ENCODE data around the gene GJA5. TPM values are rescaled to one million over a fixed set of nuclear protein-coding genes. Genes with fewer than 3 reads are reported as not detected.

GJA5 gene
- total RNA-seq (2014; rRNA removed; shearing (Covaris generic); ENCODE audit: low replicate concordance): not detected in 2 replicates

- Histone ChIP-seq H3K9me3 (no peaks in the 10 kb centered on the region), H3K27me3 (no peaks in the 10 kb centered on the region), H3K4me3 (no peak within 1 kb of the TSS), H3K36me3 (no peaks in the 10 kb centered on the region)
- no peak for DNase-seq
These were observed at the start of gene GJA5 for GRCh38 chr1:147760481-147761260. Gene GJA5, minus strand, starts transcription at chr1:147760602. Its CDS starts 1,364 bp downstream, at chr1:147759238.

- no peak for DNase-seq
- Histone ChIP-seq H3K36me3 (no peaks in the 10 kb centered on the region), H3K9me3 (no peaks in the 10 kb centered on the region), H3K27me3 (no peaks in the 10 kb centered on the region), H3K4me3 (no peak overlapping the region)
These were observed 48.8 kb upstream of the GJA5 start for GRCh38 chr1:147809236-147809635.

- H3K36me3 ChIP-seq: no peaks in the 10 kb centered on the region
- H3K4me3 ChIP-seq: no peak overlapping the region
- no peaks in the 10 kb centered on the region for H3K27me3 ChIP-seq
- no peaks in the 10 kb centered on the region for H3K9me3 ChIP-seq
- peak; percentile 3 for DNase-seq
These were observed 47.6 kb upstream of the GJA5 start for GRCh38 chr1:147808025-147808424.

- Histone ChIP-seq H3K9me3 (no peaks in the 10 kb centered on the region), H3K4me3 (no peak overlapping the region), H3K27me3 (no peaks in the 10 kb centered on the region), H3K36me3 (no peaks in the 10 kb centered on the region)
- no peak for DNase-seq
These were observed 47.0 kb upstream of the GJA5 start for GRCh38 chr1:147807405-147807804.

- H3K9me3 ChIP-seq: no peaks in the 10 kb centered on the region
- no peak for DNase-seq
- H3K27me3 ChIP-seq: no peaks in the 10 kb centered on the region
- H3K36me3 ChIP-seq: no peaks in the 10 kb centered on the region
- H3K4me3 ChIP-seq: no peak overlapping the region
These were observed 44.7 kb upstream of the GJA5 start for GRCh38 chr1:147804942-147805723.

GRCh38 chr1:147800804-147801203 is 40.4 kb upstream of the GJA5 start:
- Histone ChIP-seq H3K4me3 (no peak overlapping the region), H3K36me3 (no peaks in the 10 kb centered on the region)
- no peak for DNase-seq

GRCh38 chr1:147798731-147799130 is 38.3 kb upstream of the GJA5 start:
- Histone ChIP-seq H3K27me3 (peaks cover 3% of the 10 kb centered on the region), H3K9me3 (no peaks in the 10 kb centered on the region), H3K4me3 (no peak overlapping the region), H3K36me3 (no peaks in the 10 kb centered on the region)
- DNase-seq: no peak

More at GRCh38 chr1:147800804-147801203, 40.4 kb upstream of the GJA5 start:
- no peaks in the 10 kb centered on the region for H3K27me3 ChIP-seq
- H3K9me3 ChIP-seq: no peaks in the 10 kb centered on the region

- Histone ChIP-seq H3K9me3 (no peaks in the 10 kb centered on the region), H3K27me3 (peaks cover 3% of the 10 kb centered on the region), H3K4me3 (no peak overlapping the region)
These were observed 34.2 kb upstream of the GJA5 start for GRCh38 chr1:147794570-147794969.

GRCh38 chr1:147791876-147792275 is 31.5 kb upstream of the GJA5 start:
- Histone ChIP-seq H3K9me3 (no peaks in the 10 kb centered on the region), H3K36me3 (no peaks in the 10 kb centered on the region), H3K27me3 (peaks cover 3% of the 10 kb centered on the region), H3K4me3 (no peak overlapping the region)
- no peak for DNase-seq

More at GRCh38 chr1:147794570-147794969, 34.2 kb upstream of the GJA5 start:
- no peak for DNase-seq
- H3K36me3 ChIP-seq: no peaks in the 10 kb centered on the region

- no peaks in the 10 kb centered on the region for H3K9me3 ChIP-seq
- H3K4me3 ChIP-seq: no peak overlapping the region
- no peak for DNase-seq
- H3K27me3 ChIP-seq: no peaks in the 10 kb centered on the region; the same call in 1 of the 2 replicates
- no peaks in the 10 kb centered on the region for H3K36me3 ChIP-seq
These were observed 27.4 kb upstream of the GJA5 start for GRCh38 chr1:147787765-147788164.

GRCh38 chr1:147786536-147786935 is 26.1 kb upstream of the GJA5 start:
- Histone ChIP-seq H3K27me3 (peaks cover 2% of the 10 kb centered on the region), H3K36me3 (no peaks in the 10 kb centered on the region), H3K9me3 (no peaks in the 10 kb centered on the region), H3K4me3 (no peak overlapping the region)
- no peak for DNase-seq

- no peak for DNase-seq
- no peaks in the 10 kb centered on the region for H3K36me3 ChIP-seq
- peaks cover 2% of the 10 kb centered on the region for H3K27me3 ChIP-seq
- H3K9me3 ChIP-seq: no peaks in the 10 kb centered on the region
- no peak overlapping the region for H3K4me3 ChIP-seq
These were observed 25.5 kb upstream of the GJA5 start for GRCh38 chr1:147785794-147786506.

GRCh38 chr1:147784941-147785340 is 24.5 kb upstream of the GJA5 start:
- H3K36me3 ChIP-seq: no peaks in the 10 kb centered on the region

GRCh38 chr1:147781056-147781471 is 20.7 kb upstream of the GJA5 start:
- no peaks in the 10 kb centered on the region for H3K9me3 ChIP-seq
- H3K4me3 ChIP-seq: no peak overlapping the region
- no peak for DNase-seq
- H3K27me3 ChIP-seq: peaks cover 2% of the 10 kb centered on the region; the same call in 1 of the 2 replicates
- no peaks in the 10 kb centered on the region for H3K36me3 ChIP-seq

More at GRCh38 chr1:147784941-147785340, 24.5 kb upstream of the GJA5 start:
- Histone ChIP-seq H3K27me3 (peaks cover 2% of the 10 kb centered on the region), H3K4me3 (no peak overlapping the region), H3K9me3 (no peaks in the 10 kb centered on the region)
- no peak for DNase-seq

- no peaks in the 10 kb centered on the region for H3K36me3 ChIP-seq
- H3K27me3 ChIP-seq: peaks cover 2% of the 10 kb centered on the region; the same call in 1 of the 2 replicates
- H3K4me3 ChIP-seq: no peak overlapping the region
- no peak for DNase-seq
- H3K9me3 ChIP-seq: no peaks in the 10 kb centered on the region
These were observed 17.3 kb upstream of the GJA5 start for GRCh38 chr1:147777694-147778093.

GRCh38 chr1:147773215-147773715 is 12.9 kb upstream of the GJA5 start:
- H3K27me3 ChIP-seq: no peaks in the 10 kb centered on the region
- DNase-seq: no peak
- H3K9me3 ChIP-seq: no peaks in the 10 kb centered on the region
- no peak overlapping the region for H3K4me3 ChIP-seq
- no peaks in the 10 kb centered on the region for H3K36me3 ChIP-seq

GRCh38 chr1:147772570-147772969 is 12.2 kb upstream of the GJA5 start:
- no peaks in the 10 kb centered on the region for H3K36me3 ChIP-seq
- H3K27me3 ChIP-seq: no peaks in the 10 kb centered on the region
- H3K9me3 ChIP-seq: no peaks in the 10 kb centered on the region
- DNase-seq: no peak
- no peak overlapping the region for H3K4me3 ChIP-seq

Data from MG63 (cell line).